ENCODE data around the gene NDUFB6.

DNA sequence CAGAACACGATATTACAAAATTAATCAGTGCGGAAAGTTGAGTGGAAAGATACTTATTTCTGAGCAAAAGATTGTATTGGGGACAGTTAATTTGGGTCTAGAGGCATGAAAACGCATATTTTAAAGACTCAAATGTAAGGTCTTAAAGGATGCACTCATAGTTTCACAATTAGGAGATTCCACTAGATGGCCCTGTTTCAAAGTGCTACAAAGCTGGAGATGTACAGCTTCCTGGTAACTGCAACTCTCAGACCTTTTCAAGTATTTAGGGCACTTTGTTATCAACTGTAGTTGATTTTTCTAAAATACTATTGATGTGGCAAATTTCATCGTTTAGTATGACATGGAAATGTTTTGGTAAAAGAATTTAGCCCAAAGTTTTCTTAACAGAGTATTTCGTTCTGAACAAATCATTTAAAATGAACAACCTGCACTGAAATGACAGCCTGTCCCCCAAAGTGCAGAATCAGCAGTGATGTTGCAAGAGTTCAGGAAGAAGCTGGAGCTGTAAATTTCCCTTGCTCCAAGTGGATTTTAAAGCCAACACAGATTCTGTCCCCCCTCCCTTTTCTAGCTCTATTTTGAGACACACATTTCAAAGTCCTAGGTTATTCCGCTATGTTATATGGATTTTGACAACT lies 16.2 kb upstream of the NDUFB6 start:
- TF ChIP-seq, protein P1, sequence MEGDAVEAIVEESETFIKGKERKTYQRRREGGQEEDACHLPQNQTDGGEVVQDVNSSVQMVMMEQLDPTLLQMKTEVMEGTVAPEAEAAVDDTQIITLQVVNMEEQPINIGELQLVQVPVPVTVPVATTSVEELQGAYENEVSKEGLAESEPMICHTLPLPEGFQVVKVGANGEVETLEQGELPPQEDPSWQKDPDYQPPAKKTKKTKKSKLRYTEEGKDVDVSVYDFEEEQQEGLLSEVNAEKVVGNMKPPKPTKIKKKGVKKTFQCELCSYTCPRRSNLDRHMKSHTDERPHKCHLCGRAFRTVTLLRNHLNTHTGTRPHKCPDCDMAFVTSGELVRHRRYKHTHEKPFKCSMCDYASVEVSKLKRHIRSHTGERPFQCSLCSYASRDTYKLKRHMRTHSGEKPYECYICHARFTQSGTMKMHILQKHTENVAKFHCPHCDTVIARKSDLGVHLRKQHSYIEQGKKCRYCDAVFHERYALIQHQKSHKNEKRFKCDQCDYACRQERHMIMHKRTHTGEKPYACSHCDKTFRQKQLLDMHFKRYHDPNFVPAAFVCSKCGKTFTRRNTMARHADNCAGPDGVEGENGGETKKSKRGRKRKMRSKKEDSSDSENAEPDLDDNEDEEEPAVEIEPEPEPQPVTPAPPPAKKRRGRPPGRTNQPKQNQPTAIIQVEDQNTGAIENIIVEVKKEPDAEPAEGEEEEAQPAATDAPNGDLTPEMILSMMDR (IDR thresholded peaks at IDR 0.05; ENCODE audit: low read length), result peak; percentile 60
- TF ChIP-seq EZH2 (optimal IDR thresholded peaks at IDR 0.05; ENCODE audit: low read depth, low read length) (no peak), EZH2phosphoT487 (IDR thresholded peaks at IDR 0.05; ENCODE audit: low read length) (no peak)

All from MM.1S (cell line).